Measurements from ENCODE around the gene CKB.

Gene CKB

DNA sequence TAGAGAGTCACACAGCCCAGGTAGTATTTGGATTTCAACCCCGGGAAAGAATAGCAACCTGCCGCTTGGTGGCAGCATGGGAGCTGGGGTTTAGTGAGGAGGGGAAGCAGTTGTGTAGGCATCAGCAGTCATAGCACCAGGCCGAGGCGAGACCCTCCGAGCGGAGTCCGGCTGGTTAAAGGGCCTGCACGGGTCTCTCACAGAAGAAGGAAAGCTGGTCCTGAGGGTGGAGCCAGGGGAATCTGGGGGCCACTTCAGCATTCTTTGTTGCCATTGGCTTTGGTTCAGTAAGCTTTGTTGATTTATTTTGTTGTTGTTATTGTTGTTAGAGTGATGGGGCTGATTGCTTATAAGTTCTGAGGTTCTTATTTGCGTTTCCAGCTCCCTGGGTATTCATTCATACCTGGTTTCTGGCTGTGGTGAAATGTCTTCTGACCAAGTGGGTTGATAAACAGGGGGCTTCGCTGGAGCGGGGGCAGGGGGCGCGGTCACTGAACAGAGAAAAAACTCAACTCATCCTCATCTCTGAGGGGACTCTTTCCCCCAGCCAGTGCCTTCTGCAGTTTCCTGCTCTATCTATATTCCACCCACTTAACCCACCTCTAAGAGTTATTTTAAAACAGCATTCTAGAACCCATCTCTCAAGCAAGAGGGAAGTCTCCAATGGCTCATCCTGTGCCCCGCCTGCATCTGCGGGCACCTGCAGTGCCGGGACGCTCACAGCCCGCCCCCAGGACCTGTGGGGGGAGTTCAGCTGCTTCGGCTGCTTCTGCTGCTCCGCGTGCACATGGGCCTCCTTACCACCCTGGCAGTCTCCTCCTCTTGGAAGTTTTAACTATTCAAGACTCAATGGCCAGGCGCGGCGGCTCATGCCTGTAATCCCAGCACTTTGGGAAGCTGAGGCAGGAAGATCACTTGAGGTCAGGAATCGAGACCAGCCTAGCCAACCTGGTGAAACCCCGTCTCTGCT lies 11.6 kb downstream of the CKB start:
- no peak for DNase-seq

DNA sequence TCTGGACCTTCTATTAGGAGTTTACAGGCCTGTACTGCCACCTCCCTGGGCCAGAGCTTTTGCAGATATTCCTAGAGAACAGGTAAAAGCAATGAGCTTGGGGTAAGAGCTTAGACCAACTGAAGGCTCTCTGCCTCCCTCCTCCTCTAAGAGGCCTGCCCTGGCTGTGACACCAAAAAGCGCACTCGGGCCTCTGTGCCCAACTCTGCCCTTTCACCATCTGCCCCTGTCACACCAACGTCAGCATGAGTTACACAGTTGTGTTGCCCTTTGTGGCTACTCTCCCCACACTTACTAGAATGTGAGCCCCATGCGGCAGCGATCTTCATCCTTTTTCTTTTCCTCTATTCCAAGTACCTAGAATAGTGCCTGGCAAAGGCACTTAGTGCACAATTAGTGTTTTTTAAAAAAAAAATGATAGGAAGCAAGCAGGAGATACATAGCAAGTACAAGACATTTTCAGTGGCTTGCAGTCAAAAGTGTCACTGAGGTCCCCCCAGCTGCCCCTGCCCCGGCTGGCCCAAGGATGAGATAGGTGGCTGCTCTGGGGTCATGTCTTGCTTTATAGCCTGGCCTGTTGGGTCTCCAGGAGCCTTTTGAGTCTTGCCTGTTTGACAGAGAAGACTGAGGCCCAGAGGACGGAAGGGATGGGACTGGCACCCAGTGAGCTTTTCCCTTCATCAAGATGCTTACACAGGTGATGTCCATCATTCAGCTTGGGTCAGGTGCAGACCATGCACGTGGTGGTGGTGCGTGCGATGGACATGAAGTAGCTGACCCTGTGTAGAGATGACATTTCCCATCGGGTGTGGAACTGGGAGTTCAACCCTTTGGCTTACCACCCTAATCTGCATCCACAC lies 12.5 kb downstream of the CKB start:
- no peak for DNase-seq

DNA sequence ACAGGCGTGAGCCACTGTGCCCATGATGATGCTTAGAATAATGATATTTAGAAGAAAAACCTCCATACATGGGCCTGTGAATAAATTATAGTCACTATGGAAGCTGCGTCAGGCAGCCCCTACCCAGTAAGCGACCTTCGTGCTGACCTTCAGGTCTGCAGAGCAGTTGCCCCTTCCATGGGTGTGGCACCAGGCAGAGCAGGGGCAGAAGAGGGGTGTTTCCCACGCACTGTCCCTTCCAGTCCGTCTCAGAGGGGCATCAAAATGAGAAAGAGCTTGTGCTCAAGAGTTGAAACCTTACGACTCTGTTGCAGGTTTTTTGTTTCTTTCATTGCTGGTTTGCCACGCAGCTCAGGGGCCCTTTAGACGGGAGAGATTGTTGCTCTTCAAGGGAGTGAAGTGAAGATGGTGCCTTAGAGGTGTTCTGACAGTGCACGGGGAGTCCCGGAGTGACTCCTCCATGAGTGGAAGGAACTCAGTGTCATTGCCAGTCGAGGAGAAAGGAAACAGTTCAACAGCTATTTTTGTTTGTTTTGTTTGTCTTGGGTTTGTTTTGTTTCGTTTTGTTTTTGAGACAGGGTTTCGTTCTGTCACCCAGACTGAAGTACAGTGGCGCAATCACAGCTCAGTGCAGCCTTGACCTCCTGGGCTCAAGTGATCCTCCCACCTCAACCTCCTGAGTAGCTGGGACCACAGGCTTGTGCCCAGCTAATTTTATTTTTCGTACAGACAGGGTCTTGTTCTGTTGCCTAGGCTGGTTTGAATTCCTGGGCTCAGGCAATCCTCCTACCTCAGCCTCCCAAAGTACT lies 13.9 kb downstream of the CKB start:
- no peak for DNase-seq

DNA sequence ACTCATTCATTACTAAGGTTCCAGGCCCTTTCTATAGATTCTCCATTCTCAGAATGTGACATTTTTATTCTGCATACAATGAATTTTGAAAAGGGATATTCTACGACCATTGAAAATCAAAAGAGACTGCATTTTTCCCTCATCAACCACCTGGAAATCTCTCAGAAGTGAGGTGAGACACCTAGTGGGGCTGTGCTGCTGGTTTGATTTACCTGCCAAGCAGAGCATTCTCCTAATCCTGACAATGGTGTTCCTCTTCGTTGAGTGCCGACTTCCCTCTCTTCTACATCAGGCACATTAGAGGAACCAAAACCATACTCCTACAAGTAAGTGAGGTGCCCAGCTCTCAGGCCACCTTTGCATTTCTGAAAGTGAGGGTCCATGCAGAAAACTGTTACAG lies 14.9 kb downstream of the CKB start:
- no peak for DNase-seq

DNA sequence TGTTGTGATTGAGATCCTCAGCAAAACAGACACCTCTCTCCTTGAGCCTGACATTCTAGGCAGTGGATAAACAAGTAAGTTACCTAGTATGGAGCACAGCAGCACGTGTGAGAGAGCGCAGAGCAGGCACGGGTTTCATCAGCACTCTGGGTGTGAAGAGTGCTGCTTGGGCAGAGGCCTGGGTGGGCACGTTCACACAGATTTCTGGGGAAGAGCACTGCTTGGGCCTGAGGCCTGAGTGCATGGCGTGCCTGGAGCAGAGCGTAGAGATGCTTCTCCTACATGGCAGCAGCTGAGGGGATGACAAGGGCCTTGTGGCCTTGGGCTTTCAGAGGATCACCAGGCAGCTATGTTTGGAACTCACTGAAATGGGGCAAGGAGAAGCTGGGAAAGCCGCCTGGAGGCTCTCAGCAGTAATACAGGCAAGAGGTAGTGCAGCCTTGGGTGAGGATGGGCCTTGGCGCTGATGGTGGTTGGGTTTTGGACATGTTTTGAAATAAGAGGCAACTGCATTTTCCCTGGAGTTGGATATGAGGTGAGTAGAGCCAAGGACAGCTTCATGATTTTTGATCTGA lies 17.6 kb downstream of the CKB start:
- no peak for DNase-seq

DNA sequence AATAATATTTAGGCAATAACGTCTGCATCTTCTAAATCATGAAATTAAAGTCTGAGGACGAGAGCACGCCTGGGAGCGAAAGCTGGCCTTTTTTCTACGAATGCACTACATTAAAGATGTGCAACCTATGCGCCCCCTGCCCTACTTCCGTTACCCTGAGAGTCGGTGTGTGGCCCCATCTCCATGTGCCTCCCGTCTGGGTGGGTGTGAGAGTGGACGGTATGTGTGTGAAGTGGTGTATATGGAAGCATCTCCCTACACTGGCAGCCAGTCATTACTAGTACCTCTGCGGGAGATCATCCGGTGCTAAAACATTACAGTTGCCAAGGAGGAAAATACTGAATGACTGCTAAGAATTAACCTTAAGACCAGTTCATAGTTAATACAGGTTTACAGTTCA lies 19.3 kb downstream of the CKB start:
- DNase-seq = no peak

DNA sequence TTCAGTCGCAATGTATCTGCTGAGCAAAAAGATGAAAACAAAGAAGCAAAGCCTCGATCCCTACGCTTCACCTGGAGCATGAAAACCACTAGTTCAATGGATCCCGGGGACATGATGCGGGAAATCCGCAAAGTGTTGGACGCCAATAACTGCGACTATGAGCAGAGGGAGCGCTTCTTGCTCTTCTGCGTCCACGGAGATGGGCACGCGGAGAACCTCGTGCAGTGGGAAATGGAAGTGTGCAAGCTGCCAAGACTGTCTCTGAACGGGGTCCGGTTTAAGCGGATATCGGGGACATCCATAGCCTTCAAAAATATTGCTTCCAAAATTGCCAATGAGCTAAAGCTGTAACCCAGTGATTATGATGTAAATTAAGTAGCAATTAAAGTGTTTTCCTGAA lies 19.8 kb downstream of the CKB start:
- DNase-seq = no peak

DNA sequence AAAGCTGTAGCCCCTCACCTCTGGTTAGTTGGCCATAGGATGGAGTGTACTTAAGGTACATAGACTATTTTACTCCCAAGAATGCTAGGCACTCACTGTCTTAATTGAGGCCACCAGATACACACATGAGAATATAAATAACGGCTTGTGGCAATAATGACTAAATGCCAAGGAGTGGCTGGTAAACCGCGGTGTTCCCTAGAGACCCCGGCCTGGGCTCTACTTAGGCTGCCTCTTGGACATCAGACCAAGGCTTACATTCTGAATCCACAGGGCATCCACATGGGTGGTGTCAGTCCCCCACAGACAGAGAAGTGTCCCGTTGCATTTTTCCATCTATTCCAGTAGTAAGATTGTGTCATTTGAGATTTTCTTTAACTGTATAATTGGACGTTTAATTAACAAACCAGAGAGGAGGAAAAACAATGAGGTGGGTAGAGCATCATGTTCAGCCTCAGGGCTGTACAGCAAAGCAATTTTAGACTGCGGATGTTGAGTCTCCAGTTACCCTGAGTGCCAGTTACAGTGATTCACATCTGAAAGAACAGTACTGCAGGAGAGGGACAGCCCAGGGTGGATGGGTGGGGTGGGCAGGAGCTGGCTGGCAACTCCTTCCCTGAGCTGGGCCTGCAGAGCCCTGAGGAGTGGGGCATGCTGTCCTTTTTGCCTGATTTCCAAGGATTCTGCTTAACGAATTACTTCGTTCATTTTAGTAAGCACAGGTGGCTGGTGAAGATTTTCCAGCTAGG lies 20.5 kb downstream of the CKB start:
- DNase-seq = no peak

DNA sequence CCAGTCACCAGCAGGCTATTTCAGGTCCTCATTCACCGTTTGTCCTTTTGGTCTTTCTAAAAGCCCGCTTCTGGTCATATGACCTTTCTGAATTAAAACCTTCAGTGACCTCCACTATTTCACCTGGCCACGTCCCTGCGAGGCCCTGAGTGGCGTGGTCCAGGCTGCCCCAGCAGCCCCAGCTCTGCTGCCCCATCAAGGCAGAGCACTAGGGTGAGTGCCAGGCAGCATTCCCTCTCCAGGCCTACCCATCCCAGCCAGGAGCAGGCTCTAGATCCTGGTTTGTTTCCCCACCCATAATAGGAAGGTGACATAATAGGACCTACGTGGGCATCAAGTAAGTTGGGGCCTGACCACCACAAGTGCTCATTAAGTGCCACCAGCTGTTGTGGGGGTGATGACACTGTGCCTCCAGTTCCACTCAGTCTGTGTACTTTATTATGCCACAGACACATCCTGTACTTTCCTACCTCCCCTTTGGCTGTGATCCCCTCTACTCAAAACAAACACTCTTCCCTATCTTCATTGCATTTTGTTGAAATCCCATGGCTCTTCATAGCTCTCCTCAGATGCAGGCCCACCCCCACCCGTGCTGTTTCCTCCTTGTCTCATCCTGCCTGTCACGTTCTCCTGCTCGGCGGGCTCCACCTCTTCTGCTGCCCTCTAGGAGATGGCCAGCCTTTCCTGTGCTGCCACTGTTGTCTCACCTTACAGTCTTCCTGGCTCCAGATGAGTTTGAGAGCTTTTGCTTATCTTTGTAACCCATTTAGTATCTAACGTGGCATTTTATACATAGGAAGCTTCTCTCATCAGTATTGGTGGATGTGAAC lies 21.4 kb downstream of the CKB start:
- no peak for DNase-seq

DNA sequence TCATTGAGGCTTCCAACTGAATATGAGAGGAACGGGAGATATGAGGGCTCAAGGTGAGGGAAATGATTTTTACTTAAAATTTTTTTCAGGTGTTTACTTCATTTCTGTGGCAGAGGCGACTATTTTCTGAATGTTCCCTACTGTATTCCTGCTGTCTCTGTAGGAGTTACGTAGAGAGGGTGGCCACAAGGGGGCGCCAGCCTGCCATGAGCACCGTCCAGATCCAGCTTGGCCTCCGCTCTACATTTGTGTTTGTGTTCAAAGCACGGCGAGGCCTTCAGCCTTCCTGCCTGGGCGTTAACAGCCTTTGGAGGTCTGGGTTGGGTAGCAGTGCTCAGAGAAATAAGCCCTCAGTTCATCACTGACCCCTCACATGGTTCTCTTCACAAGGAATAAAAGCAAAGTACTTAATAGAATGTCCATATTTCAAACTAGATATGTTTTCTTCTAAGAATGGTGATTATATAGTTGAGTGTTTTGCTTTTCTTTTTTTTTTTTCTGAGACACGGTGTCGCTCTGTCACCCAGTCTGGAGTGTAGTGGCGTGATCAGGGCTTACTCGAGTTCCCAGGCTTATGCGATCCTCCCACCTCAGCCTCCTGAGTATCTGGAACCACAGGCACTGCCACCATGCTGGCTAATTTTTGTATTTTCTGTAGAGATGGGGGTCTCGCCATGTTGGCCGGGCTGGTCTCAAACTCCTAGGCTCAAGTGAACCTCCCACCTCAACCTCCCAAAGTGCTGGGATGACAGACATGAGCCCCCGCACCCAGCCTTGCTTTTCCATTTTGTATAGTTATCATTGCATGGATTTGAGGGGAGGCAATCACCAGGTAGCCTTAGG lies 22.3 kb downstream of the CKB start:
- no peak for DNase-seq

DNA sequence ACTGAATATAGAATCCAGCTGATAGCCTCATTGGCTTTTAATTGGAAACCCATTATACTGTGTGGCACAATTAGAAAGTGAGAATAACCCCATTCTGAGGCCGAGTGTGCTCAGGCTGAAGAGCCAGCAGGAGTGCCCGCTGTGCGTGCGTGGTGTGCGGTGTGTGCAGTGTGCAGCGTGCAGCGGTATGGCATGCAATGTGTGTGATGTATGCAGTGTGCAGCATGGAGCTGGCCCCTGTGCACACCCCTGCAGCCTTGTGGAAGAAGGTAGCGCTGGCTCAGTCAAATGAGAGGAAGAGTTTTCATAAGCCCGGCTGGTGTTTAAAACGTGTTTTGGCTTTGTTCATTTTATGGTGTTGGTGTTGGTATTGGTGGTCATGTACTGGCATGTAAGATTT lies 22.9 kb downstream of the CKB start:
- no peak for DNase-seq

DNA sequence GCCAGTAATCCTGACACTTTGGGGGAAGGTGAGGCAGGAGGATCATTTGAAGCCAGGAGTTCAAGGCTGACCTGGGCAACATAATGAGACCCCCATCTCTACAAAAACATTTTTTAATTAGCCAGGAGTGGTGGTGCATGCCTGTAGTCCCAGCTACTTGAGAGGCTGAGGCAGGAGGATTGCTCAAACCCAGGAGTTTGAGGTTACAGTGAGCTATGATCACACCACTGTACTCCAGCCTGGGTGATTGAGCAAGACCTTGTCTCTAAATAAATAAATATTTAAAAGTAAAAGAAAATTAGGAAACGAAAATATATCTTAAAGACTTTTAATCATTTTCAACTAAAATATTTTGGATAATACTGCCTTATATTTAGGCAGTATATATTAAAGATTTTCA lies 25.9 kb downstream of the CKB start:
- no peak for DNase-seq

DNA sequence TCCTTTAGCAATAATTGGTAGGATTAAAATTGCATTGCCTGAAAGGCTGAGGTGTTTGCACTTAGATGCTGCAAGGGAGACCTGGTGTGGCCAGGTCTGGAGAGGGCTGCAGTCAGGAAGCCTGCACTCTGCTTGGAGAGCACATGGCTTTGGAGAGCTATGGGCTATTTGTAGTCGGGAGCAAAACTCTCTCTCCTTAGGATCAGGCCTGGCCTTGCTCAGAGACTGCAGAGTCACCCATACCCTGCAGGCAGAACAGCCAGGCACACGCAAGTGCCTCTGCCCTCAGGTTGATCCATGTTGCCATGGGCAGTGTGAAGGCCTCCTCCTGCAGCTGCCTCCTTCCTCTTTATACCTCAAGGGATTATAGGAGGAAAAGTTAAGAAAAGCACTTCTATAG lies 26.8 kb downstream of the CKB start:
- DNase-seq = no peak

DNA sequence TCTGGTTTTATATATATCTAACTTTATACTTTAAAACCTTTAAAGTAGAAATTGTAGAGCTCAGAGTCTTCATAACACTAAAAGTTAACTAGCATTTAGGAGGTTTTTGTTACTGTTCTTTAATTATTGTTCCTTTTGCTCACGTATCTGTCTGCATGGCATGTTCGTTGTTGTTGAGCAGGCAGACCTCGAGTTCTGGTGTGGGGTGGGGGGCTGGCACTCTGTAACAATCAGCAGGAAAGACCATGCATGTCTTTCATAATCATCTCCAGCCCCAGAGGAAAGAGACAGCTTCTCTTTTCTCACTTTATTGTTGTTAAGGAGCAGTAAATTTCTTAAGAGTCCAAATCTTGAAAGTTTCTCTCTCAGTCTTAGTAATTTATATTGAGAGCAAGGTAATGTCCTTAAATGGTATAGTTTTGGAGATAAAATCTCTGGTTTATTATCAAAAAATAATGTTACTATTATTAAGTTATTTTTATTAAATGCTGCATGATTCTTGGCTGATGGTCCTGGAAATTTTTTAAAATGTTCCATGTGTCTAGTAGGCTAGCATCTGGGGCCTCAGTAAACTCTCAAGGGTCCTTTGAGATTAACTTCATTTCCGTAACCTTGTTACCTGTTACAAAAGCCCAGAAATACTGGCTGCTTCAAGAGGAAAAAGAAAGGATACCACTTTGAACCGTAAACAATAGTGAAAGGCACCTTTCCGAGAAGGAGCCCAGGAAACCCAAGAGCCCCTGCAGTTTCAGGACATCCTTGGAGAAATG lies 30.3 kb downstream of the CKB start:
- DNase-seq = no peak

DNA sequence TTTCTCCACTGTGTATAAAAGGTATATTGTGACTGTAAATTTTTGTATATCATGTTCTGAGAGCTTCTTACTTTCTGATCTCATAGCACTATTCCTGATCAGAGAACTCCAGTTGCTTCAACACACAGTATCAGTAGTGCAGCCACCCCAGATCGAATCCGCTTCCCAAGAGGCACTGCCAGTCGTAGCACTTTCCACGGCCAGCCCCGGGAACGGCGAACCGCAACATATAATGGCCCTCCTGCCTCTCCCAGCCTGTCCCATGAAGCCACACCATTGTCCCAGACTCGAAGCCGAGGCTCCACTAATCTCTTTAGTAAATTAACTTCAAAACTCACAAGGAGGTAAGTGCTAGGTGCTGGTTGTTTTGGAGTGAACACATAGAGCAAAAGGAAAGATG lies 30.9 kb downstream of the CKB start:
- no peak for DNase-seq

DNA sequence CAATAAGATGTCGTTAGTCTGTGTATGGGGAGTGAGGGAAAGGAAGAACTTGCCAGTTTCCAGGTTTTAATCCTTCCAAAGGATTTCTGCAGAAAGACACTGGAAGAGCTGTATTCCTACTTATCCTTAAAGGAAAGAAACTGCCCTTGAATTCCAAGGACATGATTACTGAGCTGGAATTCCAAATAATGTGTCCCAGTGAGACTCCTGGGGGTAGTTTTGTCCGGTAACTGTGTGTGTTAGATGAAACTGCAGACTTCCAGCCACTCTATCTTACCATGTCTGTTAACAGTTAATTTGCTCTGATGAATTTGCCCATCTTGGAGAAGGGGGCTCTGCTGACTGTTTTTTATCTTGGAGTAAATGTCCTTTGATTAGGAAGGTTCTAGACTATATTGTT lies 33.0 kb downstream of the CKB start:
- no peak for DNase-seq

DNA sequence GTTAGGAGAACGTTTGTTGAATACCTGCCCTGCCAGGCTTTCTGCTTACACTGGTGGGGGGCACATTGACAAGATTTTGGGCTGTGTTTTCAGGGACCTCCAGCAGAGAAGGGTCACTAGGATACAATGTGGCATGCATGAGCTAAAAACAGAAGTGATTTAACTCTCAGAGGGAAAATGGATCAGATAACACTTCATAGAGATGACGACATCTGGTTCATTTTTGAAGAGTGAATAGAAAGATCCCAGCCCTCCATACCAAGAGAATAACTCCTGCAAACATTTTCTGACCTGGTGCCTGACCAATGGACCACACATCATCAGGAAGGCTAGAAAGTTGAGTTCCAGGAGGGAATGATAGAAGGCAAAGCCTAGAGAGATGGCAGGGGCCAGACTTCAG lies 33.7 kb downstream of the CKB start:
- DNase-seq = no peak

DNA sequence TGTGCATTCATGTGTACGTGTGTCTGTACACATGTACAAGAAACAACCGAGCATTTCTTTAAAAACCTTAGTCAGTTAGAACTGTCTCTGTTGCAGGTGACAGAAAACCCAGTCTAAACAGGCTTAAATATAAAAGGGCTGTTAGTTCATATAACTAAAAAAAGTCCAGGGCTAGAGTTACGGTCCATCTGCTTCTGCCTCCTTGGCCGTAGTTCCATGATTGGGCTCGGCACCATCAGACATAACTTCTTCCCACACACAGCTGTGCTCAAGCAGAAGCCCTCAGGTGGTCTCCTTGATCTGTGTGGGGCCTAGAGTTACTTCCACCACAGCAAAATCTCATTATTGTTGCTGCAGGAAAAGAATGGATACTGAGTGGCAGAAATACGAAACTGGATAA lies 34.6 kb downstream of the CKB start:
- no peak for DNase-seq

DNA sequence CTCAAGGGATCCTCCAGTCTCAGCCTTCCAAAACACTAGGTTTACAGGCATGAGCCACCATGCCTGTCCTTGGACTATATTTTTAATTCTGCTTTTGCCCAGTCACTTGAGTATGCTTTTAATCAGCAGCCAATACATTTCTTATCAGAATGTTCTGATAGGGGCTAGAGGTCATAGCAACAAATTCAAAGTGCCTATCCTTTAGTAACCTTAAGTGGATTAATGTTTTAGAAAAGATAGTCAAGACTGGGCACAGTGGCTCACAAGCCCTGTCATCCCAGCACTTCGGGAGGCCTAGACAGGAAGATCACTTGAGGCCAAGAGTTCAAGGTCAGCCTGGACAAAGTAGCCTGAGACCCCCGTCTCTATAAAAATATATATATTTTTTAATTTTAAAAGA lies 37.1 kb downstream of the CKB start:
- no peak for DNase-seq
